Right lobe of liver (tissue), 6 donors: ENCODE data around the gene IGFBP5. TPM values are rescaled to one million over a fixed set of nuclear protein-coding genes. Genes with fewer than 3 reads are reported as not detected.

ENCODE experiments used
- ATAC-seq, 4 donors: fragments of 200-7000 bp; cut with Tn5 transposase; one replicate each; pipeline ENCODE4 v1.9.1; 2020; ENCODE audit warnings: mild to moderate bottlenecking in 4 of 4, moderate library complexity in 4 of 4
- DNase-seq, 3 donors: peaks; one replicate each; pipeline ENCODE4 v3.0.0-alpha.2; 2020
- H3K27ac ChIP-seq, 3 donors: fragments of 200-600 bp; one replicate each; pipeline ENCODE4 v1.8.0; 2022
- H3K27me3 ChIP-seq, 2 donors: fragments of 200-600 bp; one replicate each; pipeline ENCODE4 v1.8.0; 2022
- H3K36me3 ChIP-seq, 4 donors: fragments of 200-600 bp; sonication (generic) in 1 of 4; one replicate each; pipeline versions ENCODE4 v1.5.1 to v1.8.0; 2017 to 2022; ENCODE audit warnings: control low read depth in 1 of 4
- H3K4me1 ChIP-seq, 4 donors: fragments of 200-600 bp; sonication (generic) in 1 of 4; one replicate each; pipeline versions ENCODE4 v1.5.1 to v1.8.0; 2017 to 2022; ENCODE audit warnings: control low read depth in 1 of 4
- H3K4me3 ChIP-seq, 3 donors: fragments of 200-600 bp; one replicate each; pipeline ENCODE4 v1.8.0; 2022
- H3K9me3 ChIP-seq, 4 donors: fragments of 200-600 bp; sonication (generic) in 1 of 4; one replicate each; pipeline versions ENCODE4 v1.5.1 to v1.8.0; 2017 to 2022; ENCODE audit warnings: control low read depth in 1 of 4
- POLR2A ChIP-seq: fragments of 450-650 bp; IDR thresholded peaks from one replicate; pipeline ENCODE4 v1.6.1; 2017; ENCODE audit warnings: antibody characterized with exemption, mild to moderate bottlenecking
- WGBS: methylation state at CpG from one replicate; pipeline ENCODE4 v1.1.6; 2018; ENCODE audit warnings: low coverage, low lambda C conversion rate; ENCODE audit not compliant: insufficient coverage; ENCODE audit errors: missing lambda C conversion rate; 5-methylcytosine and 5-hydroxymethylcytosine counted together
- intact Hi-C, 2 donors: fragments of 100-400 bp; cut with DNase I; formaldehyde crosslinking; loops; one replicate each; pipeline versions ENCODE4 v1.11.2 to v1.14.1; 2022
- total RNA-seq, 6 experiments: library from RNA; depleted of rRNA in 2 of 6; stranded (reverse); fragments of >200 nt in 2 of 6; fragmentation: NEBNext Ultra II Directional in 3 of 6; extraction: Animal tissue kit (Norgen Biotek cat#: 25700) in 3 of 6; gene quantifications; one replicate each; pipeline versions ENCODE4 v1.1.0 to v1.2.4, GENCODE V29; 2016 to 2023
- TF ChIP-seq, protein P1 (sequence below), 4 donors: fragments of 200-600 bp in 3 of 4; fragments of 450-650 bp in 1 of 4; IDR thresholded peaks; one replicate each; pipeline versions ENCODE4 v1.5.1 to v1.8.0; 2016 to 2022; ENCODE audit warnings: antibody characterized with exemption in 4 of 4, mild to moderate bottlenecking in 2 of 4
- donor health status: DM: no; HTN: yes; CAD: no.
- donor health status: DM: no; HTN: no; CAD: no.
- donor health status: DM: no; HTN: no; CAD: no.
- donor health status: DM: no; HTN: yes; CAD: no.
- donor health status: DM: no; HTN: yes; CAD: no.

Gene IGFBP5
- total RNA-seq, 6 experiments from 2014 or later: 13.7 to 76.0 (median 30.9) TPM

DNA sequence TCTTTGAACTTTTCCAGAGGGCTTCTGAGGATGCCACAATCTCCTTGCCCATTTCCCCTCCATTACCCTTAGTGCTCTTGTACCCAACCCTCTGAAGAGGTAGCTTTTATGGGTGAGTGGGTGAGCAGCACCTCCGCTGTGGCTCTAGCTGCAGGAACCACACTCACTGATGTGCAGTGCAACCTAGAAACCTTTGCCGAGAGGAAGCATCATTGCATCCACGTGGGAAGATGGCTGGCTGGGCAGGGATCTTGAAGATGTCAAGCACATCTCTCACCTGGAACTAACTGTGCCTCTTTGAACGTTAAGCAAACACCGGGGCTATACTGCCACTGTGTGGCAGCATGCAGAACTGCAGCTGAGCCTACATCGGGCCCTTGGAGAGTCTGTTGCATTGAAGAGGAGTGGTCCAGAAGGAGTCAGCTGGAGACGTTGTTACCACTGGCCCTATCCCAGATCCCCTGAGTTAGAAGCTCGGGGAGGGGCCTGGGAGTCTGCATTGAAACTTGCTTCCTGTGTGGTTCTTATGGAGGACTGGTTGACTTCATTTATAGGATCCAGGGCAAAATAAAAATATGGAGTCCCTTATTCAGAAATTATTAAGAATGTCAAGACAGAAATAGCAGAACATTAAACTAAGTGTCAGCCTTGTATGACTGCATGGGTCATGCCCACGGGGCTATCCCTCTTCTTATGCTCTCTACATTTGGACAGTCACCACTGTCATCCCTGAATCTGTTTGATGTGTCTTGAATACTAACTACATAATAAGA is 28.7 kb downstream of the IGFBP5 start:
- TF ChIP-seq POLR2A: no peak
- TF ChIP-seq, protein P1, sequence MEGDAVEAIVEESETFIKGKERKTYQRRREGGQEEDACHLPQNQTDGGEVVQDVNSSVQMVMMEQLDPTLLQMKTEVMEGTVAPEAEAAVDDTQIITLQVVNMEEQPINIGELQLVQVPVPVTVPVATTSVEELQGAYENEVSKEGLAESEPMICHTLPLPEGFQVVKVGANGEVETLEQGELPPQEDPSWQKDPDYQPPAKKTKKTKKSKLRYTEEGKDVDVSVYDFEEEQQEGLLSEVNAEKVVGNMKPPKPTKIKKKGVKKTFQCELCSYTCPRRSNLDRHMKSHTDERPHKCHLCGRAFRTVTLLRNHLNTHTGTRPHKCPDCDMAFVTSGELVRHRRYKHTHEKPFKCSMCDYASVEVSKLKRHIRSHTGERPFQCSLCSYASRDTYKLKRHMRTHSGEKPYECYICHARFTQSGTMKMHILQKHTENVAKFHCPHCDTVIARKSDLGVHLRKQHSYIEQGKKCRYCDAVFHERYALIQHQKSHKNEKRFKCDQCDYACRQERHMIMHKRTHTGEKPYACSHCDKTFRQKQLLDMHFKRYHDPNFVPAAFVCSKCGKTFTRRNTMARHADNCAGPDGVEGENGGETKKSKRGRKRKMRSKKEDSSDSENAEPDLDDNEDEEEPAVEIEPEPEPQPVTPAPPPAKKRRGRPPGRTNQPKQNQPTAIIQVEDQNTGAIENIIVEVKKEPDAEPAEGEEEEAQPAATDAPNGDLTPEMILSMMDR (IDR thresholded peaks at IDR 0.05): peak; percentile 95 to 99 (median 98)
- peak; percentile 76 to 84 (median 82) for ATAC-seq
- no peaks in the 10 kb centered on the region for H3K9me3 ChIP-seq
- 3% methylated on average over 6 of the region's 9 CpGs for WGBS
- peaks cover 0 to 30% (median 7%) of the 10 kb centered on the region in 4 donors for H3K36me3 ChIP-seq
- H3K4me1 ChIP-seq: peaks cover 0 to 17% (median 7%) of the 10 kb centered on the region in 4 donors
- intact Hi-C loops: loop anchor here in 1 of 2 donors (5.0 kb wide), 1 partner anchor 149 kb away; no protein-coding TSS in a partner anchor
- no peak overlapping the region for H3K4me3 ChIP-seq
- peak in 2 of 3 donors; percentile 57 to 64 for DNase-seq
- H3K27me3 ChIP-seq: no peaks in the 10 kb centered on the region
- peak overlapping the region in 1 of 3 donors; percentile 71 for H3K27ac ChIP-seq

DNA sequence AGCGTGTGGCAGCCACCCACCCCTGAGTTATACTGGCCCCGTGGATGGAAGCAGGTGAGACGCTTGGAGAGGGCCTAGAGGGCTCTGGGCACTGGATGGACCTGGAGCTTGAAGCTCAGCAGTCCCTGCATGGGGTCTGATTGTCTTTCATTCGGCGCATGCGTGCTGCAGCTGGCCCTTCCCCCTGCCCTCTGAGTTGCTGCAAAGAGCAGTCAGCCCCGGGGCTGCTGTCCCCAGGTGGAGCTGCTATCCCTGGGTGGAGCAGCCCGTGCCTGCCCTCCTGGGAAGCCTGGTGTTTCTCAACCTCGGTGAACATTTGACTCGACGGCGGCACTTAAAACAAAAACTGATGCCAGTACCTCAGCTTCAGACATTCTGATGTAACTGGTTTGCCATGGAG is 29.6 kb downstream of the IGFBP5 start:
- DNase-seq: peak; percentile 50 to 89 (median 72)
- H3K9me3 ChIP-seq: no peaks in the 10 kb centered on the region

DNA sequence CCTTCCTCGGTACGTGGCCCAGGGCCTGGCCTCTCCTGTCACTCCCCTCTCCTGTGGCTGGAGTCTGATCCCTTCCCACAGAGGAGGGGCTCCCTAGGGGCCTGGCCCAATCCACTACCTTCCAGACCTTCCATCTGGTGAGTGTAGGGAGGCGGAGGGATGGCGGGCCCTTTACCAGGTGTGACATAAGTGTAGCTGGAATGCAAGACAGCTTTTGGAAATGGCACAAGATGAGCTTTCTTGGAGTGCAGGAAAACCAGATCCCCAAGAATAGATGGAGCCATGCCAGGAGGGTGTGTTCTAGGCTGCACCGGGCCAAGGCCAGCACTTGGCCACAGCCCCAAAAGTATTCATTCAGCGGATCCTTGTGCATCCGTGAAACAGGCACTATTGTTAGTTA is 30.1 kb downstream of the IGFBP5 start:
- Histone ChIP-seq H3K4me1 (peaks cover 0 to 17% (median 7%) of the 10 kb centered on the region in 4 donors), H3K9me3 (no peaks in the 10 kb centered on the region), H3K36me3 (peaks cover 0 to 39% (median 11%) of the 10 kb centered on the region in 4 donors), H3K27me3 (no peaks in the 10 kb centered on the region), H3K4me3 (no peak overlapping the region), H3K27ac (peak overlapping the region in 2 of 3 donors; percentile 28 to 71)
- no peak for TF ChIP-seq POLR2A
- TF ChIP-seq, protein P1 (IDR thresholded peaks at IDR 0.05): no peak
- DNase-seq (no peak), ATAC-seq (peak; percentile 15 to 40 (median 30))
- intact Hi-C loops: loop anchor here (2.0 to 5.0 kb wide), 2 partner anchors 146 to 148 kb away; no protein-coding TSS in a partner anchor
- 22% methylated on average over 3 of the region's 7 CpGs for whole genome bisulfite sequencing

More for the DNA sequence above, 29.6 kb downstream of the IGFBP5 start:
- intact Hi-C loops: loop anchor here (2.0 to 5.0 kb wide), 2 partner anchors 147 to 148 kb away; no protein-coding TSS in a partner anchor
- Histone ChIP-seq H3K4me1 (peaks cover 0 to 17% (median 7%) of the 10 kb centered on the region in 4 donors), H3K36me3 (peaks cover 0 to 34% (median 11%) of the 10 kb centered on the region in 4 donors), H3K27ac (peak overlapping the region in 2 of 3 donors; percentile 28 to 71), H3K27me3 (no peaks in the 10 kb centered on the region), H3K4me3 (no peak overlapping the region)
- 17% methylated on average over 6 of the region's 12 CpGs for WGBS
- ATAC-seq: peak; percentile 65 to 86 (median 82)
- no peak for TF ChIP-seq POLR2A
- TF ChIP-seq, protein P1 (IDR thresholded peaks at IDR 0.05): no peak

DNA sequence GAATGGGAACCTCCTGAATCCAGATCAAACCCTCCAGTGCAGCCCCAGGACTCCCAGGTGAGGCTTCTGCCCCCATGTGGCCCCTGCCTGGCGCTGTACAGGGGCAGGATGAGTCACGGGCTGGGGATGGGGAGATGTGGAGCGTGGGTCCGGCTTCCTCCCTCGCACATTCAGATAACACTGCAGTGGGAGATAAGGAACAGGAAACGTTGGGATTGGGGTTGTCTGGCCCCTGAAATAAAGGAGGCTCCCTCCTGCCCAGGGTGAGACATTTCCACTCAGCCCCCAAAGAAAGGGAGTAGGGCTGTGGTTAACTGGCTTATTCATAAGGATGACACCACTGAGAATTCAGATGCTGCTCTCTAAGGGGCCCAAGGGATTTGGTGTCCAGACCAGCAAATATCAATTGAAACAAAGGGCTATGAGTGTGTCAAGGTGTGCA is 30.7 kb downstream of the IGFBP5 start:
- TF ChIP-seq POLR2A: no peak
- TF ChIP-seq, protein P1 (IDR thresholded peaks at IDR 0.05): peak in 1 of 4 donors; percentile 8
- intact Hi-C loops: loop anchor here (2.0 to 5.0 kb wide), 2 partner anchors 146 to 147 kb away; no protein-coding TSS in a partner anchor
- DNase-seq (no peak), ATAC-seq (peak in 2 of 4 donors; percentile 1 to 31)
- no peaks in the 10 kb centered on the region for H3K27me3 ChIP-seq
- H3K4me3 ChIP-seq: no peak overlapping the region
- peaks cover 0 to 41% (median 11%) of the 10 kb centered on the region in 4 donors for H3K36me3 ChIP-seq
- H3K27ac ChIP-seq: peak overlapping the region in 2 of 3 donors; percentile 28 to 71
- WGBS: 42% methylated on average over 6 of the region's 6 CpGs
- no peaks in the 10 kb centered on the region for H3K9me3 ChIP-seq
- H3K4me1 ChIP-seq: peaks cover 0 to 17% (median 7%) of the 10 kb centered on the region in 4 donors
